ENCODE measurements around the gene ESYT3. TPM values are rescaled to one million over a fixed set of nuclear protein-coding genes. Genes with fewer than 3 reads are reported as not detected.
"Not testable (repeated sequence)": the region's sequence is repeated elsewhere in the genome, so short reads cannot be mapped to it uniquely, and the experiment has no call there.

Gene ESYT3
- total RNA-seq, 1 donor from 2014 or later, result 0.94 TPM

- DNase-seq (ENCODE audit: low spot score), result no peak
Measured at GRCh38 chr3:138460536-138461205, 26.3 kb downstream of the ESYT3 start.

- no peak for DNase-seq (ENCODE audit: low spot score)
Measured at GRCh38 chr3:138461246-138461645, 26.8 kb downstream of the ESYT3 start.

- no peak for DNase-seq (ENCODE audit: low spot score)
Measured at GRCh38 chr3:138461896-138462295, 27.5 kb downstream of the ESYT3 start.

GRCh38 chr3:138463724-138464490, 29.5 kb downstream of the ESYT3 start:
- DNase-seq (ENCODE audit: low spot score), result no peak

- DNase-seq (ENCODE audit: low spot score), result no peak
Measured at GRCh38 chr3:138464491-138464860, 30.1 kb downstream of the ESYT3 start.

GRCh38 chr3:138465451-138465850, 31.0 kb downstream of the ESYT3 start:
- no peak for DNase-seq (ENCODE audit: low spot score)

- no peak for DNase-seq (ENCODE audit: low spot score)
Measured at GRCh38 chr3:138465925-138466324, 31.5 kb downstream of the ESYT3 start.

- peak; percentile 41 for DNase-seq (ENCODE audit: low spot score)
Measured at GRCh38 chr3:138467931-138468330, 33.5 kb downstream of the ESYT3 start.

GRCh38 chr3:138468451-138468850, 34.0 kb downstream of the ESYT3 start:
- no peak for DNase-seq (ENCODE audit: low spot score)

- no peak for DNase-seq (ENCODE audit: low spot score)
Measured at GRCh38 chr3:138468886-138469285, 34.5 kb downstream of the ESYT3 start.

- DNase-seq (ENCODE audit: low spot score), result no peak
Measured at GRCh38 chr3:138469874-138470273, 35.5 kb downstream of the ESYT3 start.

GRCh38 chr3:138470687-138471086, 36.3 kb downstream of the ESYT3 start:
- no peak for DNase-seq (ENCODE audit: low spot score)

GRCh38 chr3:138471481-138471880, 37.1 kb downstream of the ESYT3 start:
- no peak for DNase-seq (ENCODE audit: low spot score)

- DNase-seq (ENCODE audit: low spot score), result no peak
Measured at GRCh38 chr3:138472141-138472825, 37.9 kb downstream of the ESYT3 start.

GRCh38 chr3:138473391-138473790, 39.0 kb downstream of the ESYT3 start:
- no peak for DNase-seq (ENCODE audit: low spot score)

GRCh38 chr3:138474163-138474562, 39.7 kb downstream of the ESYT3 start:
- no peak for DNase-seq (ENCODE audit: low spot score)

GRCh38 chr3:138476526-138476925, 42.1 kb downstream of the ESYT3 start:
- DNase-seq (ENCODE audit: low spot score), result no peak

- DNase-seq (ENCODE audit: low spot score), result no peak
Measured at GRCh38 chr3:138477120-138477519, 42.7 kb downstream of the ESYT3 start.

GRCh38 chr3:138477801-138478200, 43.4 kb downstream of the ESYT3 start:
- DNase-seq (ENCODE audit: low spot score), result no peak

GRCh38 chr3:138479438-138479863, 45.0 kb downstream of the ESYT3 start:
- DNase-seq (ENCODE audit: low spot score), result peak; percentile 42

- DNase-seq (ENCODE audit: low spot score), result not testable (repeated sequence)
Measured at GRCh38 chr3:138484672-138485071, 50.3 kb downstream of the ESYT3 start.

GRCh38 chr3:138486580-138486979, 52.2 kb downstream of the ESYT3 start:
- DNase-seq (ENCODE audit: low spot score), result not testable (repeated sequence)

- no peak for DNase-seq (ENCODE audit: low spot score)
Measured at GRCh38 chr3:138491971-138492370, 57.6 kb downstream of the ESYT3 start.
